RKO (cell line): ENCODE results near the gene KLC1.

Experiments
- DNase-seq: peaks from one replicate; pipeline ENCODE4 v3.0.0-alpha.2; 2016; ENCODE audit warnings: low spot score

KLC1 gene

DNA sequence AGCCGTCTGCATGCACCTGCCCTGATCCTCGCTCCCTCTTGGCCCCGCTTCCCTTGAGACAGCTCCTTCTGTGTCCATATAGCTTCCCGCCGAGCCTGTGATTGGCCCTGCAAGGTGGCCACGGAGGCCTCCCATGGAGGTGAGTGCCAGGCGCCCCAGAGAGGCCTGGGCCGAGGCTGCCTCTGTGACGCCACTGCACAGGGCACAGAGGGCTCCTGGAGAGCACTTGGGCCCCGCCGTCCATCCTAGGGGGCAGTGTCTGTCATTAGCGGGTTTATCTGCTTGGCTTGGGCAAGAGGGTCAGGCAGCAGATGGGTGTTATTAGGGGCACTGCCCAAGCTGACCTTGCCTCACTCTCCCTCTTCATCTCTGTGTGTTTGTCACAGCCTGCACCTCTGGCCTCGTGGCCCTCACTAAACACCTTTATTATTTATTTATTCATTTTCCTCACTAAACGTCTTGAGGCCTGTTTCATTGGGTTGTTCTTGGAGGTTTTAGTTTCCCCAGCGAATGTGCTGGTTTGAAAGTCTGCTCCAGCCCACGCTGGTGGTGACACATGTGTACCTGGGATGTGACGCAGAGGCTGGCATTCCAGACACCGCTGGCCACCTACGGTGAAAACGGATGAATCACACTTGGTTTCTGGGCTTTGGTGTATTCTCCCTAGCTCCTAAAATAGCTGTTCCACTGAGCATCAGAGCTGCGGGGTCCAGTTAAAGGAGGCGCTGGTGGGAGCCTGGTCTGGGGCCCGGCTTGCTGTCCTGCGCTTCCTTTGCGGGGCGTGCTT is 92.5 kb downstream of the KLC1 start:
- DNase-seq = no peak

- DNase-seq = no peak
Measured at GRCh38 chr14:103723748-103724081, 94.7 kb downstream of the KLC1 start.

GRCh38 chr14:103724116-103724515 is 95.1 kb downstream of the KLC1 start:
- no peak for DNase-seq

DNA sequence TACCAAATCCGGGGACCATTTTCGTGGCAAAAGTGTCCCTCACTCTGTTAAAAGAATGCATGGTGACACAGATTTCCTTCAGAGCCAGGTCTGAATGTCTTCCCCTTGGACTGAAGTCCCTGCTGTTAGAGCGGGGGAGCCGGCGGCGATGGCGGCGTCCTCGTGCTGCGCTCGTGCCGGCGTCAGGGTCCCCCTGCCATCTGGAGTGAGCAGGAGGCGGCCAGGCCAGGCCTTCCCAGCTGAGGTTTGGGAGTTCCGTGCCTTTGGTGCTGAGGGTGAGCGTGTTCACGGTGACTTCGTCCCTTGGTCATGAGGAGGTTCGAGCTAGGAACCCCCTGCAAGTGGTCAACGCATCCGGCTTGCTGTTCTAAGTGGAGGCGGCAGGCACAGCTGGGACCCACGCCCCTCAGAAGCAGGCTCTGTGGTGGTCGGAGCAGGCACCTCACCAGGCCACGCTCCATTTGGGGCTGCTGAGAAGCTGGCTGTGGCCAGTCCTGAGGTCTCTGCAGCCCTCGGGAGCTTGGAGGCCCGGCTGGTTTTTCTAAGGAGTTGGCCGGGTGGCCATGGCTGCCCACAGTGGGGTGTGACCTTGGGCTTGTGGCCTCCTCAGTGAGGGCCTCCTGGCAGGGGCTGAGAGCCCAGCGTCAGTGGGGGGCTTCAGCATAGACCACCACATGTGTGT is 96.1 kb downstream of the KLC1 start:
- DNase-seq = no peak

GRCh38 chr14:103725739-103726395 is 96.9 kb downstream of the KLC1 start:
- no peak for DNase-seq

DNA sequence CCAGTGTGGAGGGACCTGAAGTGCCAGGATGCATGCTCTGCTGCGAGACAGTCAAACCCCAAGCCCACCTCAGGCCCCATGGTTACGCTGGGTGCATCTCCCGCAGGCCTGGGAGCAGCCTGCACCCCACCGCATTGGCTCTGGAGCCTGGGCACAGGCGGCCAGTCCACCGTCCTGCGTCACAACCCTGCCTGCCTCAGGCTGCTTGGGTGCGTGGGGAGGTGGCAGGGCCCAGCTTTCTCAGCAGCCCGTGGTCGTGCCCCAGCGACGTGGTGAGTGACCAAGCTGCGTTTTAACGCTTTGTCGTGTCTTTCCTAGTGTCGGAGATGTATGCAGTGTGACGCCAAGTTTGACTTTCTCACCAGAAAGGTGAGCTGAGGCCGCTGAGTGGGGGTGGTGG is 97.5 kb downstream of the KLC1 start:
- no peak for DNase-seq

DNA sequence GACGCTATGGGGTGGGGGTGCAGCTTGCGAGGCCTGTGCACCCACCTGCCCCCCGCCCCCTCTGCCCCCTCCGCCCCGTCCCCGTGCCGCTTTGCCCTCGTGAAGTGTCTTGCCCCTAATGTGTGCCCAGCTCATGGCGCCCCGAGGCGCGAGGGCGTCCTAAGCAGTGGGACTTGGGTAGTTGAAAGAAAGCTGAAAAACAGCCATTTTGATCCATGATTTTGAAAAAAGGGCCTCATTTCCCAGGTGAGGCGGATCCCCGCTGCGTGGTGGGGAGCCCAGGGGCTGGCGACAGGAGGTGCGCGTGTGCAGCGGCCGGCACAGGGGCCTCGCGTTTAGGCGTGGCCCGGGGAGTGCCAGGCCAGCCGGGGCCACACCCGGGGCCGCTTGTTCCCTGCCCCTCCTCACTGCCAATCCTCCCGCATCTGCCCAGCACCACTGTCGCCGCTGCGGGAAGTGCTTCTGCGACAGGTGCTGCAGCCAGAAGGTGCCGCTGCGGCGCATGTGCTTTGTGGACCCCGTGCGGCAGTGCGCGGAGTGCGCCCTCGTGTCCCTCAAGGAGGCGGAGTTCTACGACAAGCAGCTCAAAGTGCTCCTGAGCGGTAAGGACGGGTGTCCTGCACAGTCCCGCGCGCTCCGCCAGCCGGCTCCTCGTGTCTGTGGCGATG is 98.4 kb downstream of the KLC1 start:
- DNase-seq = no peak

DNA sequence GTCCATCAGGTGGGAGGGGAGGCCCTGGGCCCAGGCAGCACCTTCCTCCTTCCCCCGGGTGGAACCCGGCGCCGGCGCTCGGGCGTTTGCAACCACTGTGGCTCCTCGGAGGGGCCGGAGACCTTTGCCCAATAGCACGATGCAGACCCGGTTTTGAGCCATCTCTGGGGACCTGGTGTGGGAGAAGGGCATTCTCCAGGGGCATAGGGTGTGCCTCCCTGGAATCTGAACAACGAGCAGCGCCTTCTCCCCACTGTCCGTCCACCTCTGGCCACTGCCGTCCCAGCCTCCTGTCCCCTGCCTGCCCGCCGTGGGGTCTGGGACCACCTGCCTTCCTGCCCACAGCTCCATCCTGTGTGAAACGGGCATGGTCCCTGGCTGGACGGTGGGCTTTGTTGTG is 99.1 kb downstream of the KLC1 start:
- no peak for DNase-seq

- no peak for DNase-seq
Measured at GRCh38 chr14:103728721-103729120, 99.7 kb downstream of the KLC1 start.

GRCh38 chr14:103729496-103730448 is 100.8 kb downstream of the KLC1 start:
- DNase-seq = no peak

GRCh38 chr14:103730490-103731035 is 101.6 kb downstream of the KLC1 start:
- no peak for DNase-seq

GRCh38 chr14:103731481-103731880 is 102.5 kb downstream of the KLC1 start:
- DNase-seq = no peak

DNA sequence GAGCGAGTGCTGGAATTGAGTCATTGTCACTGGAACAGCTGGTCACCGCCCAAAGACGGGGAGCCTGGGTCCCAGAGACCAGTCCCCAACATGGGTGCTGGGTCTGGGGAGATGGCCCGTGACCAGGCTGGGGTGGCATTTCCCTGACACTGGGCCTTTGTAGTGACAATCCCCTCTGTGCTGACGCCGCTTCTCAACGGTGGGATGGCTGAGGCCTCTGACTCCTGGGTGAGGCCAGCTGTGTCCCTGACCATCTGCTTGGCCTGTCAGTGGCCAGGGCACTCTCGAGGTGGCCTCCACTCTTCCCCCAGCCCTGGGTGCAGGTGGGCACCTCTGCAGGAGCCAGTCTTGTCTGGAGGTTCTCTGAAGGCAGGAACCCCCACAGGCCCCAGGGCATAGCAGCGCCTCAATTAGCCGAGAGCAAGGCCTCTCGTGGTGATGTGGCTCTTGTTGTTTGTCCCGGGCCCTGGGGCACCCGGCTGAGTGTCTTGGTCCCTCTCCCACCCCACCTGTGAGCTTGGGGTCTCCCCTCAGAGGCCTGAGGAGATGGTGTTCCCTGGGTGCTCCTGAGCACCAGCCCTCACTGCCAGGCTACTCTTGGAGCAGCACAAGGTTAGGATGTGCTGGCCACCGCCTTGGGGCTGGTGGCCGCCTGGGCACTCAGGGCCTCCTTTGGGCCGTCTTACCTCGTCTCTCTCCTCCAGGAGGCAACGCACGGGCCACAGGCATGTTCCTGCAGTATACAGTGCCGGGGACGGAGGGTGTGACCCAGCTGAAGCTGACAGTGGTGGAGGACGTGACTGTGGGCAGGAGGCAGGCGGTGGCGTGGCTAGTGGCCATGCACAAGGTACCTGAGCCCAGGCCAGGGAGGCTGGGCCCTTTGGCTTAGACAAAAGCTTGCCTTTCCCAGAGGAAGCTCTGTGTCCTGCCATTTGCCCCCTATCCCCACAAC is 103.2 kb downstream of the KLC1 start:
- no peak for DNase-seq

DNA sequence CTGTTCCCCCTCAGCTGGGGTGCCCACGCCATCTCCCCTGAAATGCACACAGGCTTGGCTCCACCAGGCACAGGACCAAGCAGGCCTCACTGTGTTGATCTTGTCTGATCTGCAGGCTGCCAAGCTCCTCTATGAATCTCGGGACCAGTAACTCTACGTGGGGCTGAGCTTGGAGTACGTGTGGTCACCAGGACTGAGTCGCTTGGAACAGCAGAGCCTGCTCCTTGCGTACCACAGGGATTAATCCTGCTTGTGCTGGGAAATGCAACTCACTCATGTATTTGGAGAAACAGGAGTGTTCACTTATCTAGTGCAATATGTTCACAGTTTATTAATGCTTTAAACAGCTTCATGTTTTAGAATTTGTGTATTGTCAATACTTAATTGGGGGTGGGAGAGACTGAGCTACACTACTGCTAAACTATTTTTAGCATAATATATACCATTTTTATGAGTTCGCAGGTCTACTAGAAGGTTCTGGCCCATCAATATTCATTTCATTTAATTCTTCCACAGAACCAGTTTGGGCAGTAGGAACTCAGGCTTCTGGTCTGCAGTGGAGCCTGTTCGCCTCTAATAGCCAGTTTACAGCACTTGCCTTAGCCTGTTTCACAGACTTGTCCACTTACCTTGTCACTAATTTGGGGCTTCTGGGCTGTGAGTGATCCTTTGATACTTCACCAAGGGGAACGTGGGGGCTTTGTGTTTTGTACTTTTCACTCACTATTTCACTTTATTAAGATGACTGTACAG is 104.0 kb downstream of the KLC1 start:
- DNase-seq = no peak

DNA sequence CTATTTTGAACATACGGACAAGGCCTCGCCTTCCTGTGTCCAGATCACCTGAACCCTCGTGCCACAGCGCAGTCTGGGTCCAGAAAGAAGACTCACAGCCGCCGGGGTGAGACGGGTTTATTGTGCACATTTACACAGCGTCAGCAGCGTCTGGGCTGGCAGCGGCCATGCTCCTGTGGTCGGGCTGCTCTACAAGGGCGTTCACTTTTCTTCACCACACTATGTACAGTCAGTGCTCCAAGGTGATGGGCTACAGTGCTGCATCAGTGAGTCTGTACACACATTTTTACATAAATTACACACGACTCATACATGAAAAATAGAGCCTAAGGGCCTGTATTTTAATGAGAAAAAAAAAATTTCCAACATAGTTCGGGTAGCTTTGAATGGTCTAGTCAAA is 104.6 kb downstream of the KLC1 start:
- DNase-seq = no peak

GRCh38 chr14:103734081-103734888 is 105.3 kb downstream of the KLC1 start:
- DNase-seq = no peak

- no peak for DNase-seq
Measured at GRCh38 chr14:103735022-103735421, 106.0 kb downstream of the KLC1 start.

- no peak for DNase-seq
Measured at GRCh38 chr14:103735439-103735814, 106.4 kb downstream of the KLC1 start.
